Globus pallidus (tissue), 1 donor: ENCODE data around the gene ARF6.
"Not testable (repeated sequence)": the region's sequence is repeated elsewhere in the genome, so short reads cannot be mapped to it uniquely, and the experiment has no call there.

Experiments
- DNase-seq: peaks from one replicate; pipeline ENCODE4 v3.0.0-alpha.2; 2015; ENCODE audit warnings: low spot score

Gene ARF6

GRCh38 chr14:49907186-49907585, 14.3 kb downstream of the ARF6 start:
- DNase-seq, result no peak

GRCh38 chr14:49908433-49908782, 15.5 kb downstream of the ARF6 start:
- DNase-seq, result no peak

GRCh38 chr14:49909016-49909415, 16.1 kb downstream of the ARF6 start:
- DNase-seq, result no peak

- DNase-seq, result no peak
Observed at GRCh38 chr14:49915085-49915484, 22.2 kb downstream of the ARF6 start.

GRCh38 chr14:49918706-49919105, 25.8 kb downstream of the ARF6 start:
- no peak for DNase-seq

GRCh38 chr14:49919825-49920659, 27.2 kb downstream of the ARF6 start:
- no peak for DNase-seq

GRCh38 chr14:49920935-49921334, 28.1 kb downstream of the ARF6 start:
- DNase-seq, result no peak

GRCh38 chr14:49921401-49921800, 28.5 kb downstream of the ARF6 start:
- no peak for DNase-seq

GRCh38 chr14:49923442-49923841, 30.6 kb downstream of the ARF6 start:
- no peak for DNase-seq

GRCh38 chr14:49923881-49924280, 31.0 kb downstream of the ARF6 start:
- no peak for DNase-seq

GRCh38 chr14:49924852-49925251, 32.0 kb downstream of the ARF6 start:
- DNase-seq, result no peak

GRCh38 chr14:49926803-49927202, 33.9 kb downstream of the ARF6 start:
- no peak for DNase-seq

- no peak for DNase-seq
Observed at GRCh38 chr14:49928015-49928414, 35.1 kb downstream of the ARF6 start.

GRCh38 chr14:49930720-49931119, 37.8 kb downstream of the ARF6 start:
- no peak for DNase-seq

- no peak for DNase-seq
Observed at GRCh38 chr14:49931523-49931922, 38.6 kb downstream of the ARF6 start.

GRCh38 chr14:49933128-49933527, 40.2 kb downstream of the ARF6 start:
- no peak for DNase-seq

- no peak for DNase-seq
Observed at GRCh38 chr14:49933704-49934103, 40.8 kb downstream of the ARF6 start.

- DNase-seq, result no peak
Observed at GRCh38 chr14:49934646-49935045, 41.8 kb downstream of the ARF6 start.

GRCh38 chr14:49935526-49935925, 42.6 kb downstream of the ARF6 start:
- no peak for DNase-seq

- not testable (repeated sequence) for DNase-seq
Observed at GRCh38 chr14:49936246-49936645, 43.4 kb downstream of the ARF6 start.

GRCh38 chr14:49936882-49937281, 44.0 kb downstream of the ARF6 start:
- not testable (repeated sequence) for DNase-seq

- DNase-seq, result not testable (repeated sequence)
Observed at GRCh38 chr14:49939215-49939614, 46.3 kb downstream of the ARF6 start.

GRCh38 chr14:49939884-49940510, 47.1 kb downstream of the ARF6 start:
- no peak for DNase-seq
